Measurements from ENCODE around the gene NIFK.

DNA sequence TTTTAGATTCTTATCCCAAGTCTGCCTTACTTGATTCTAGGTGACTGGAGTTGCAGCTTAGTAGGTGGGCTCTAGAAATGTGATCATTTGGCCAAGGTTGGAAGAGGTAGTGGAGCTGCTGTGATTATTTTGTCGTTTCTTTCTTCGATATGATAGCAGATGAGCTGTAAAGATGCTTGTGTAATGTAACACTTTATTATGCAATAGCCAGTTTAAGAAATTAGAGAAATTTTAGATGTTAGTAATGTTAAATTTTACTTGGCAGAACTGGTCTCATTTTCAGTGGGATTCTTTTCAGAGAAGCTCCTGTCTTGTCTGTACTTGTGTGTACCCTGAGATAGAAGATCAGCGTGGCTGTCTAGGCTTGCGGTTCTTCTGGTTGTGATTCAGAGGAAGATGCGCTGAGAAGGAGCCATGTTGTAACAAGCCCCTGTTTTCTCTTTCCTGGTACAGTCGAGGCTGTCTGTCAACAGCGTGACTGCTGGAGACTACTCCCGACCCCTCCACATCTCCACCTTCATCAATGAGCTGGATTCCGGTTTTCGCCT lies 28.1 kb upstream of the NIFK start:
- TF ChIP-seq EZH2phosphoT487 (IDR thresholded peaks at IDR 0.05; ENCODE audit: insufficient read depth, low read depth): no peak
- TF ChIP-seq EZH2 (IDR thresholded peaks at IDR 0.05; ENCODE audit: insufficient read depth, poor library complexity, severe bottlenecking): no peak

Data from GM23248 (cell line).